HepG2 (cell line): Measurements from ENCODE around the gene ITIH1. TPM values are rescaled to one million over a fixed set of nuclear protein-coding genes. Genes with fewer than 3 reads are reported as not detected.

ENCODE experiments used
- GPBP1L1 ChIP-seq: sonication (generic); formaldehyde crosslinking; IDR thresholded peaks from 2 replicates; pipeline ENCODE4 v1.5.0; 2020; ENCODE audit warnings: mild to moderate bottlenecking, missing genetic modification reagents
- HDAC1 ChIP-seq: sonication (generic); formaldehyde crosslinking; IDR thresholded peaks from 2 replicates; pipeline ENCODE4 v1.5.1; 2020; ENCODE audit warnings: mild to moderate bottlenecking, missing genetic modification reagents
- KLF13 ChIP-seq: sonication (generic); formaldehyde crosslinking; IDR thresholded peaks from 2 replicates; pipeline ENCODE4 v1.4.0; 2020; ENCODE audit warnings: mild to moderate bottlenecking, missing genetic modification reagents
- KLF9 ChIP-seq: IDR thresholded peaks from 2 replicates; pipeline ENCODE4 v1.6.1; 2016; ENCODE audit warnings: low read depth
- NCOR1 ChIP-seq: fragments of 200-600 bp; sonication (generic); IDR thresholded peaks from 2 replicates; pipeline ENCODE4 v1.7.0; 2017; ENCODE audit warnings: antibody characterized with exemption, low read length, borderline replicate concordance
- SKI ChIP-seq: fragments of 450-650 bp; IDR thresholded peaks from one replicate; pipeline ENCODE4 v1.6.1; 2018; ENCODE audit warnings: mild to moderate bottlenecking; ENCODE audit not compliant: partially characterized antibody
- SNAI1 ChIP-seq: sonication (generic); formaldehyde crosslinking; IDR thresholded peaks from 2 replicates; pipeline ENCODE4 v1.5.0; 2020; ENCODE audit warnings: mild to moderate bottlenecking, missing genetic modification reagents, borderline replicate concordance
- SP140L ChIP-seq: sonication (generic); formaldehyde crosslinking; IDR thresholded peaks from 2 replicates; pipeline ENCODE4 v1.4.0; 2020; ENCODE audit warnings: missing genetic modification reagents, borderline replicate concordance
- TCF7 ChIP-seq: sonication (generic); IDR thresholded peaks from 2 replicates; pipeline ENCODE4 v1.6.1; 2016; ENCODE audit warnings: antibody characterized with exemption, low read depth
- ZBTB4 ChIP-seq: sonication (generic); formaldehyde crosslinking; IDR thresholded peaks from 2 replicates; pipeline ENCODE4 v1.4.0; 2020; ENCODE audit warnings: missing genetic modification reagents, mild to moderate bottlenecking, borderline replicate concordance
- ZFP41 ChIP-seq: sonication (generic); formaldehyde crosslinking; IDR thresholded peaks from 2 replicates; pipeline ENCODE4 v1.4.0; 2020; ENCODE audit warnings: mild to moderate bottlenecking, missing genetic modification reagents, borderline replicate concordance
- ZHX1 ChIP-seq: sonication (generic); formaldehyde crosslinking; IDR thresholded peaks from 2 replicates; pipeline ENCODE4 v1.8.1; 2022; ENCODE audit warnings: low read depth, mild to moderate bottlenecking, missing genetic modification reagents
- ZNF136 ChIP-seq: sonication (generic); formaldehyde crosslinking; IDR thresholded peaks from 2 replicates; pipeline ENCODE4 v1.8.1; 2022; ENCODE audit warnings: low read depth, mild to moderate bottlenecking, moderate library complexity, missing genetic modification reagents
- ZNF326 ChIP-seq: sonication (generic); formaldehyde crosslinking; IDR thresholded peaks from 2 replicates; pipeline ENCODE4 v1.4.0; 2020; ENCODE audit warnings: missing genetic modification reagents, borderline replicate concordance
- ZNF432 ChIP-seq: sonication (generic); formaldehyde crosslinking; IDR thresholded peaks from 2 replicates; pipeline ENCODE4 v1.5.0; 2020; ENCODE audit warnings: missing genetic modification reagents, mild to moderate bottlenecking, borderline replicate concordance
- ZNF746 ChIP-seq: sonication (generic); formaldehyde crosslinking; IDR thresholded peaks from 2 replicates; pipeline ENCODE4 v1.8.0; 2022; ENCODE audit warnings: mild to moderate bottlenecking, missing genetic modification reagents
- polyA plus RNA-seq, 8 experiments: library from polyadenylated mRNA; depleted of rRNA in 3 of 8; stranded (reverse) in 7 of 8; unstranded in 1 of 8; fragments of >200 nt; fragmentation: Illumina TruSeq in 4 of 8; extraction: Trizol in 4 of 8; gene quantifications; 2 replicates each; pipeline versions ENCODE4 v1.2.1 to v1.2.3, GENCODE V29; 2011 to 2016; ENCODE audit warnings: low read depth in 4 of 8, missing spikeins in 1 of 8, mixed read lengths in 1 of 8; ENCODE audit not compliant: insufficient read depth in 1 of 8
- total RNA-seq, 5 experiments: library from RNA; depleted of rRNA; stranded (reverse); fragments of >200 nt; fragmentation: Illumina TruSeq; extraction: Trizol; gene quantifications; 2 replicates each; pipeline ENCODE4 v1.2.3, GENCODE V29; 2016; ENCODE audit warnings: low read depth in 1 of 5
- TF ChIP-seq, protein P1 (sequence below): sonication (generic); formaldehyde crosslinking; IDR thresholded peaks from 2 replicates; pipeline ENCODE4 v1.4.0; 2020; ENCODE audit warnings: missing genetic modification reagents
- TF ChIP-seq, protein P2 (sequence below): sonication (generic); formaldehyde crosslinking; IDR thresholded peaks from 2 replicates; pipeline ENCODE4 v1.4.0; 2020; ENCODE audit warnings: missing genetic modification reagents

ITIH1 gene
- total and polyA plus RNA-seq, 2 of the 13 experiments (the other 11 are each of a cell fraction or from before 2014, with no cell fraction given), result 12.3 to 19.6 TPM

- TF ChIP-seq, protein P1, sequence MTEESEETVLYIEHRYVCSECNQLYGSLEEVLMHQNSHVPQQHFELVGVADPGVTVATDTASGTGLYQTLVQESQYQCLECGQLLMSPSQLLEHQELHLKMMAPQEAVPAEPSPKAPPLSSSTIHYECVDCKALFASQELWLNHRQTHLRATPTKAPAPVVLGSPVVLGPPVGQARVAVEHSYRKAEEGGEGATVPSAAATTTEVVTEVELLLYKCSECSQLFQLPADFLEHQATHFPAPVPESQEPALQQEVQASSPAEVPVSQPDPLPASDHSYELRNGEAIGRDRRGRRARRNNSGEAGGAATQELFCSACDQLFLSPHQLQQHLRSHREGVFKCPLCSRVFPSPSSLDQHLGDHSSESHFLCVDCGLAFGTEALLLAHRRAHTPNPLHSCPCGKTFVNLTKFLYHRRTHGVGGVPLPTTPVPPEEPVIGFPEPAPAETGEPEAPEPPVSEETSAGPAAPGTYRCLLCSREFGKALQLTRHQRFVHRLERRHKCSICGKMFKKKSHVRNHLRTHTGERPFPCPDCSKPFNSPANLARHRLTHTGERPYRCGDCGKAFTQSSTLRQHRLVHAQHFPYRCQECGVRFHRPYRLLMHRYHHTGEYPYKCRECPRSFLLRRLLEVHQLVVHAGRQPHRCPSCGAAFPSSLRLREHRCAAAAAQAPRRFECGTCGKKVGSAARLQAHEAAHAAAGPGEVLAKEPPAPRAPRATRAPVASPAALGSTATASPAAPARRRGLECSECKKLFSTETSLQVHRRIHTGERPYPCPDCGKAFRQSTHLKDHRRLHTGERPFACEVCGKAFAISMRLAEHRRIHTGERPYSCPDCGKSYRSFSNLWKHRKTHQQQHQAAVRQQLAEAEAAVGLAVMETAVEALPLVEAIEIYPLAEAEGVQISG (CRISPR knock-in tag), result peak; percentile 83; the same call in 1 of the 2 replicates
- TF ChIP-seq ZHX1, result 0 out of 2 replicates have a peak, but pooled peaks have one; percentile 30
- no peak for TF ChIP-seq GPBP1L1 (CRISPR knock-in tag)
- no peak for TF ChIP-seq NCOR1
- TF ChIP-seq SKI, result peak; percentile 11
- no peak for TF ChIP-seq SP140L (CRISPR knock-in tag)
- TF ChIP-seq HDAC1 (CRISPR knock-in tag), result peak; percentile 81
- no peak for TF ChIP-seq ZNF136 (CRISPR knock-in tag)
- no peak for TF ChIP-seq ZNF432 (CRISPR knock-in tag)
- peak; percentile 47; the same call in 1 of the 2 replicates for TF ChIP-seq TCF7
- TF ChIP-seq SNAI1 (CRISPR knock-in tag), result no peak
- TF ChIP-seq, protein P2, sequence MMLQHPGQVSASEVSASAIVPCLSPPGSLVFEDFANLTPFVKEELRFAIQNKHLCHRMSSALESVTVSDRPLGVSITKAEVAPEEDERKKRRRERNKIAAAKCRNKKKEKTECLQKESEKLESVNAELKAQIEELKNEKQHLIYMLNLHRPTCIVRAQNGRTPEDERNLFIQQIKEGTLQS (CRISPR knock-in tag), result no peak
- no peak for TF ChIP-seq KLF13 (CRISPR knock-in tag)
- TF ChIP-seq ZNF746 (CRISPR knock-in tag), result peak; percentile 44
- TF ChIP-seq ZBTB4 (CRISPR knock-in tag), result no peak
- TF ChIP-seq ZNF326 (CRISPR knock-in tag), result no peak
- TF ChIP-seq ZFP41, result no peak
- no peak for TF ChIP-seq KLF9 (CRISPR knock-in tag)
Observed at GRCh38 chr3:52786330-52787215, 9.2 kb downstream of the ITIH1 start (continued).
